HEK293 (cell line): Measurements from ENCODE around the gene ZNF217.

ENCODE experiments used
- CTCF ChIA-PET: fragments of 350-600 bp; formaldehyde crosslinking; extraction: SDS; loops from one replicate; lab custom pipeline; 2021; ENCODE audit warnings: antibody characterized with exemption; lab: Yijun Ruan, JAX
- POLR2A ChIA-PET: fragments of 300-600 bp; formaldehyde crosslinking; extraction: SDS; loops from one replicate; lab custom pipeline; 2020; ENCODE audit warnings: antibody characterized with exemption, inconsistent platforms; lab: Yijun Ruan, JAX
- H3K27ac ChIP-seq: fragments of 200-500 bp; sonication (Bioruptor generic); 2 replicates; pipeline ENCODE4 v1.5.1; 2014; ENCODE audit warnings: low read depth, low read length, control low read depth, inconsistent platforms; ENCODE audit errors: extremely low read depth
- H3K36me3 ChIP-seq, 2 experiments: fragments of 200-500 bp in 1 of 2; sonication (Bioruptor generic) in 1 of 2; 1 replicate in 1 of 2; 2 replicates in 1 of 2; pipeline ENCODE4 v1.5.1; 2014 to 2017; ENCODE audit warnings: inconsistent platforms in 2 of 2, low read length in 2 of 2; ENCODE audit not compliant: control insufficient read depth in 2 of 2, insufficient read depth in 1 of 2
- H3K4me1 ChIP-seq: fragments of 200-500 bp; sonication (Bioruptor generic); 2 replicates; pipeline ENCODE4 v1.5.1; 2014; ENCODE audit warnings: mild to moderate bottlenecking, low read length, inconsistent platforms; ENCODE audit not compliant: control insufficient read depth, insufficient read depth
- H3K4me3 ChIP-seq: 2 replicates; pipeline ENCODE4 v1.5.1; 2011; ENCODE audit warnings: low read depth, mild to moderate bottlenecking, control low read depth, low read length, moderate library complexity
- H3K9me3 ChIP-seq: fragments of 200-500 bp; sonication (Bioruptor generic); 2 replicates; pipeline ENCODE4 v1.5.1; 2014; ENCODE audit warnings: low read depth, low read length, inconsistent platforms; ENCODE audit not compliant: control insufficient read depth, insufficient read depth
- EGR2 ChIP-seq: fragments of 450-650 bp; formaldehyde crosslinking; IDR thresholded peaks from 2 replicates; pipeline ENCODE4 v1.5.1; 2016; ENCODE audit warnings: low read depth, missing biosample characterization, missing genetic modification characterization
- ELK4 ChIP-seq: IDR thresholded peaks from 2 replicates; pipeline ENCODE4 v1.6.1; 2011; ENCODE audit warnings: mild to moderate bottlenecking, low read depth, low read length, borderline replicate concordance
- GLIS2 ChIP-seq: fragments of 450-650 bp; formaldehyde crosslinking; IDR thresholded peaks from 2 replicates; pipeline ENCODE4 v1.5.1; 2016; ENCODE audit warnings: missing biosample characterization, missing genetic modification characterization
- KLF9 ChIP-seq: fragments of 450-650 bp; formaldehyde crosslinking; IDR thresholded peaks from 2 replicates; pipeline ENCODE4 v1.5.1; 2016; ENCODE audit warnings: missing biosample characterization, missing genetic modification characterization, low read depth
- PRDM1 ChIP-seq: fragments of 450-650 bp; formaldehyde crosslinking; IDR thresholded peaks from 2 replicates; pipeline ENCODE4; 2016; ENCODE audit warnings: missing biosample characterization, missing genetic modification characterization
- PRDM2 ChIP-seq: fragments of 450-650 bp; formaldehyde crosslinking; IDR thresholded peaks from 2 replicates; pipeline ENCODE4 v1.5.1; 2016; ENCODE audit warnings: missing biosample characterization, missing genetic modification characterization, borderline replicate concordance
- ZBTB1 ChIP-seq: fragments of 450-650 bp; formaldehyde crosslinking; IDR thresholded peaks from 2 replicates; pipeline ENCODE4 v1.5.1; 2016; ENCODE audit warnings: missing biosample characterization, missing genetic modification characterization
- ZBTB48 ChIP-seq: fragments of 450-650 bp; formaldehyde crosslinking; IDR thresholded peaks from 2 replicates; pipeline ENCODE4 v1.5.1; 2016; ENCODE audit warnings: missing biosample characterization, missing genetic modification characterization
- ZFP3 ChIP-seq: fragments of 450-650 bp; formaldehyde crosslinking; IDR thresholded peaks from 2 replicates; pipeline ENCODE4 v1.5.1; 2016; ENCODE audit warnings: low read depth, missing biosample characterization, missing genetic modification characterization
- ZNF10 ChIP-seq: fragments of 450-650 bp; formaldehyde crosslinking; IDR thresholded peaks from 2 replicates; pipeline ENCODE4 v1.5.1; 2017; ENCODE audit warnings: missing biosample characterization, missing genetic modification characterization
- ZNF133 ChIP-seq: fragments of 450-650 bp; formaldehyde crosslinking; IDR thresholded peaks from 2 replicates; pipeline ENCODE4 v1.5.1; 2016; ENCODE audit warnings: missing biosample characterization, missing genetic modification characterization
- ZNF175 ChIP-seq: fragments of 450-650 bp; formaldehyde crosslinking; IDR thresholded peaks from 2 replicates; pipeline ENCODE4 v1.5.1; 2016; ENCODE audit warnings: missing biosample characterization, missing genetic modification characterization
- ZNF214 ChIP-seq: fragments of 450-650 bp; formaldehyde crosslinking; IDR thresholded peaks from 2 replicates; pipeline ENCODE4 v1.5.1; 2017; ENCODE audit warnings: missing biosample characterization, mild to moderate bottlenecking, missing genetic modification characterization, borderline replicate concordance
- ZNF280D ChIP-seq: fragments of 450-650 bp; formaldehyde crosslinking; IDR thresholded peaks from 2 replicates; pipeline ENCODE4 v1.5.1; 2016; ENCODE audit warnings: missing biosample characterization, missing genetic modification characterization
- ZNF292 ChIP-seq: fragments of 450-650 bp; formaldehyde crosslinking; IDR thresholded peaks from 2 replicates; pipeline ENCODE4 v1.5.1; 2016; ENCODE audit warnings: low read depth, missing biosample characterization, missing genetic modification characterization, borderline replicate concordance
- ZNF302 ChIP-seq: fragments of 450-650 bp; formaldehyde crosslinking; IDR thresholded peaks from 2 replicates; pipeline ENCODE4 v1.5.1; 2016; ENCODE audit warnings: missing biosample characterization, missing genetic modification characterization, low read depth
- ZNF398 ChIP-seq: fragments of 450-650 bp; formaldehyde crosslinking; IDR thresholded peaks from 2 replicates; pipeline ENCODE4 v1.5.1; 2017; ENCODE audit warnings: missing biosample characterization, missing genetic modification characterization
- ZNF416 ChIP-seq: fragments of 450-650 bp; formaldehyde crosslinking; IDR thresholded peaks from 2 replicates; pipeline ENCODE4 v1.5.1; 2016; ENCODE audit warnings: missing biosample characterization, missing genetic modification characterization
- ZNF488 ChIP-seq: fragments of 450-650 bp; formaldehyde crosslinking; IDR thresholded peaks from 2 replicates; pipeline ENCODE4 v1.5.1; 2016; ENCODE audit warnings: missing biosample characterization, missing genetic modification characterization
- ZNF558 ChIP-seq: fragments of 450-650 bp; formaldehyde crosslinking; IDR thresholded peaks from 2 replicates; pipeline ENCODE4 v1.5.1; 2016; ENCODE audit warnings: missing biosample characterization, missing genetic modification characterization
- ZNF561 ChIP-seq: fragments of 450-650 bp; IDR thresholded peaks from 2 replicates; pipeline ENCODE4 v1.5.1; 2018; ENCODE audit warnings: missing biosample characterization, missing genetic modification characterization, borderline replicate concordance
- ZNF785 ChIP-seq: fragments of 450-650 bp; formaldehyde crosslinking; IDR thresholded peaks from 2 replicates; pipeline ENCODE4 v1.5.1; 2016; ENCODE audit warnings: missing biosample characterization, missing genetic modification characterization
- ZSCAN16 ChIP-seq: fragments of 450-650 bp; formaldehyde crosslinking; IDR thresholded peaks from 2 replicates; pipeline ENCODE4 v1.5.1; 2016; ENCODE audit warnings: missing biosample characterization, missing genetic modification characterization
- ZSCAN23 ChIP-seq: fragments of 450-650 bp; formaldehyde crosslinking; IDR thresholded peaks from 2 replicates; pipeline ENCODE4 v1.5.1; 2016; ENCODE audit warnings: missing biosample characterization, missing genetic modification characterization

ZNF217 gene

GRCh38 chr20:53576195-53576580 is 17.5 kb downstream of the ZNF217 start:
- H3K4me1 ChIP-seq: peaks cover 7% of the 10 kb centered on the region; the same call in 1 of the 2 replicates
- no peaks in the 10 kb centered on the region for H3K9me3 ChIP-seq
- no peak overlapping the region for H3K4me3 ChIP-seq
- H3K36me3 ChIP-seq: peaks cover 30 to 79% of the 10 kb centered on the region in 2 experiments
- no peak overlapping the region for H3K27ac ChIP-seq
- ChIA-PET POLR2A (no interaction called here), CTCF (no interaction called here)
- no peak for TF ChIP-seq ZNF488 (tag by site-specific recombination)
- no peak for TF ChIP-seq ZNF280D
- TF ChIP-seq ZNF133 (tag by site-specific recombination): no peak
- no peak for TF ChIP-seq ZNF175 (tag by site-specific recombination)
- no peak for TF ChIP-seq KLF9 (tag by site-specific recombination)
- no peak for TF ChIP-seq GLIS2 (tag by site-specific recombination)
- TF ChIP-seq ZNF416 (tag by site-specific recombination): no peak
- no peak for TF ChIP-seq ZNF292 (tag by site-specific recombination)
- no peak for TF ChIP-seq ZNF10
- TF ChIP-seq PRDM1: no peak
- TF ChIP-seq ZNF214 (tag by site-specific recombination): no peak
- TF ChIP-seq ZNF398 (tag by site-specific recombination): no peak
- TF ChIP-seq ELK4: no peak
- TF ChIP-seq ZSCAN23: no peak
- TF ChIP-seq ZFP3 (tag by site-specific recombination): no peak
- no peak for TF ChIP-seq ZBTB1 (tag by site-specific recombination)
- no peak for TF ChIP-seq ZNF558 (tag by site-specific recombination)
- no peak for TF ChIP-seq EGR2 (tag by site-specific recombination)

GRCh38 chr20:53575481-53576194 is 18.0 kb downstream of the ZNF217 start:
- POLR2A ChIA-PET: no interaction called here
- Histone ChIP-seq H3K4me1 (peaks cover 7% of the 10 kb centered on the region; the same call in 1 of the 2 replicates), H3K27ac (no peak overlapping the region), H3K9me3 (no peaks in the 10 kb centered on the region), H3K4me3 (no peak overlapping the region), H3K36me3 (peaks cover 31 to 78% of the 10 kb centered on the region in 2 experiments)
- CTCF ChIA-PET: no interaction called here
- TF ChIP-seq ZNF302 (tag by site-specific recombination): no peak
- no peak for TF ChIP-seq ZNF561
- TF ChIP-seq PRDM2 (tag by site-specific recombination): no peak
- no peak for TF ChIP-seq ZSCAN16
- no peak for TF ChIP-seq ZBTB48 (tag by site-specific recombination)
- no peak for TF ChIP-seq ZNF785
